Muscle layer of colon (tissue), 2 donors: ENCODE measurements around the gene TET1.
"Not testable (repeated sequence)": the region's sequence is repeated elsewhere in the genome, so short reads cannot be mapped to it uniquely, and the experiment has no call there.

ENCODE experiments used
- H3K27ac ChIP-seq: one replicate; pipeline ENCODE4 v1.7.0; 2013; ENCODE audit warnings: low read depth, mild to moderate bottlenecking, low read length, moderate library complexity
- H3K27me3 ChIP-seq, 2 donors: one replicate each; pipeline ENCODE4 v1.7.0; 2013; ENCODE audit warnings: low read length in 2 of 2, mild to moderate bottlenecking in 2 of 2; ENCODE audit not compliant: insufficient read depth in 2 of 2, control insufficient read depth in 1 of 2
- H3K36me3 ChIP-seq: one replicate; pipeline ENCODE4 v1.7.0; 2013; ENCODE audit warnings: mild to moderate bottlenecking, low read length; ENCODE audit not compliant: insufficient read depth
- H3K4me1 ChIP-seq: one replicate; pipeline ENCODE4 v1.7.0; 2013; ENCODE audit warnings: mild to moderate bottlenecking, low read length; ENCODE audit not compliant: insufficient read depth
- H3K4me3 ChIP-seq, 2 donors: one replicate each; pipeline ENCODE4 v1.7.0; 2013; ENCODE audit warnings: low read length in 2 of 2, low read depth in 1 of 2, mild to moderate bottlenecking in 1 of 2, moderate library complexity in 1 of 2
- H3K9ac ChIP-seq: one replicate; pipeline ENCODE4 v1.7.0; 2013; ENCODE audit warnings: low read length
- H3K9me3 ChIP-seq: one replicate; pipeline ENCODE4 v1.7.0; 2013; ENCODE audit warnings: mild to moderate bottlenecking, low read length
- donor health status: abdominal sarcoma.
- donor health status: Adenocarcinoma of cecum.

Gene TET1

DNA sequence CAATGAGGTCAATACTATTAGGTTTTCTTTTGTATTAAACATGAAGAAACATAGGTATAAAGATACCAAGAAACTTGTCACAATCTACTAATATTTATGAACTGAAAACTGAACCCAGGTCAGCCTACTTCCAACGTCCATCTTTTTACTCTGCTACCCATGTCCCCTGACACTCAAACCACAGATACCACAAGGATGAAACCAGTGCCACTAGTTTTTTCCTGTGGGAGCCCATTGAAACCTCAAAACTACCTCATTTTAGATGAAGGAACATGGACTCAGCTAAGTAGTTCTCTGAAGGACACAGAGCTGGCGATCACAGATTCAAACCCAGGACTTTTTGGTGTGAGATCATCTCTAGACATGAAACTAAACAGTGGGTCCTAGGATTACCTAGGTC, 6.8 kb downstream of the TET1 start:
- no peaks in the 10 kb centered on the region for H3K9me3 ChIP-seq
- no peaks in the 10 kb centered on the region for H3K27me3 ChIP-seq
- H3K4me1 ChIP-seq, result peaks cover 5% of the 10 kb centered on the region
- no peak overlapping the region for H3K27ac ChIP-seq
- no peak overlapping the region for H3K9ac ChIP-seq
- H3K4me3 ChIP-seq, result no peak overlapping the region
- H3K36me3 ChIP-seq, result no peaks in the 10 kb centered on the region

GRCh38 chr10:68572151-68572550, 12.0 kb downstream of the TET1 start:
- H3K9ac ChIP-seq, result no peak overlapping the region
- H3K27me3 ChIP-seq, result no peaks in the 10 kb centered on the region
- no peak overlapping the region for H3K4me3 ChIP-seq
- H3K4me1 ChIP-seq, result no peaks in the 10 kb centered on the region
- no peaks in the 10 kb centered on the region for H3K36me3 ChIP-seq
- no peak overlapping the region for H3K27ac ChIP-seq
- H3K9me3 ChIP-seq, result no peaks in the 10 kb centered on the region

DNA sequence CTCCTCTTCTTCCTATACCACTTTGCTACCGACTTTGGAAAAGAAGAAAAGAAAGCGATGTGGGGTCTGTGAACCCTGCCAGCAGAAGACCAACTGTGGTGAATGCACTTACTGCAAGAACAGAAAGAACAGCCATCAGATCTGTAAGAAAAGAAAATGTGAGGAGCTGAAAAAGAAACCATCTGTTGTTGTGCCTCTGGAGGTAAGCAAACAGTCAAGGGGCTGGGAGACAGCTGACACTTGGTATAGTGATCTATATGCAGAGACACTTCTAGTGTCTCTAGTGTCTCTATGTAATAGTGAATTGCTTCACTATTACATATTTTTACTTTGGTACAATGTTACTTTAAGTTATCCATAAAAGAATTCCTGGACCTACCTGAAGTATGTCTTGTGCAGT, 13.9 kb downstream of the TET1 start:
- no peaks in the 10 kb centered on the region for H3K36me3 ChIP-seq
- H3K4me1 ChIP-seq, result no peaks in the 10 kb centered on the region
- no peak overlapping the region for H3K27ac ChIP-seq
- H3K27me3 ChIP-seq, result no peaks in the 10 kb centered on the region
- no peak overlapping the region for H3K4me3 ChIP-seq
- no peak overlapping the region for H3K9ac ChIP-seq
- H3K9me3 ChIP-seq, result no peaks in the 10 kb centered on the region

GRCh38 chr10:68576118-68576517, 16.0 kb downstream of the TET1 start:
- Histone ChIP-seq H3K27ac (no peak overlapping the region), H3K4me3 (no peak overlapping the region), H3K9me3 (no peaks in the 10 kb centered on the region), H3K27me3 (no peaks in the 10 kb centered on the region), H3K9ac (no peak overlapping the region), H3K4me1 (no peaks in the 10 kb centered on the region), H3K36me3 (no peaks in the 10 kb centered on the region)

DNA sequence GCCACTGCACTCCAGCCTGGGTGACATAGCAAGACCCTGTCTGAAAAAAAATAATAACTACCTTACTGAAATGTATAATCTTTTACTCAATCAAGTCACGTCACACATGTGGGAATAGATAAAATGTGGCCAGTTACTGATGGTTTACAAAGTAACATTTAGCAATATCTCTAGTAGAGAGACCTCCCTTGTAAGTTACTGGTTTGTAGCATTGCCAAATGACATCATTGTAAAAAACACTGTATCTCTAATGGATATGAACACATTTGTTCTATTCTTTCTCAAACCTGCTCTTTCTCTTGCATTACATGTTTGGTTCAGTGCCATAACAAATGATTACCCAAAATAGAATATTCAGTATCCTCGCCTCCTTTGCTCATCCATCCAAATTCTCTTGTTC, 18.8 kb downstream of the TET1 start:
- H3K27ac ChIP-seq, result no peak overlapping the region
- no peaks in the 10 kb centered on the region for H3K36me3 ChIP-seq
- no peaks in the 10 kb centered on the region for H3K9me3 ChIP-seq
- H3K4me1 ChIP-seq, result no peaks in the 10 kb centered on the region
- no peak overlapping the region for H3K4me3 ChIP-seq
- no peak overlapping the region for H3K9ac ChIP-seq
- no peaks in the 10 kb centered on the region for H3K27me3 ChIP-seq

- H3K36me3 ChIP-seq, H3K9ac ChIP-seq, H3K4me3 ChIP-seq, H3K27me3 ChIP-seq, H3K27ac ChIP-seq, H3K4me1 ChIP-seq, H3K9me3 ChIP-seq: not testable (repeated sequence)
Measured at GRCh38 chr10:68584187-68584586, 24.1 kb downstream of the TET1 start.

DNA sequence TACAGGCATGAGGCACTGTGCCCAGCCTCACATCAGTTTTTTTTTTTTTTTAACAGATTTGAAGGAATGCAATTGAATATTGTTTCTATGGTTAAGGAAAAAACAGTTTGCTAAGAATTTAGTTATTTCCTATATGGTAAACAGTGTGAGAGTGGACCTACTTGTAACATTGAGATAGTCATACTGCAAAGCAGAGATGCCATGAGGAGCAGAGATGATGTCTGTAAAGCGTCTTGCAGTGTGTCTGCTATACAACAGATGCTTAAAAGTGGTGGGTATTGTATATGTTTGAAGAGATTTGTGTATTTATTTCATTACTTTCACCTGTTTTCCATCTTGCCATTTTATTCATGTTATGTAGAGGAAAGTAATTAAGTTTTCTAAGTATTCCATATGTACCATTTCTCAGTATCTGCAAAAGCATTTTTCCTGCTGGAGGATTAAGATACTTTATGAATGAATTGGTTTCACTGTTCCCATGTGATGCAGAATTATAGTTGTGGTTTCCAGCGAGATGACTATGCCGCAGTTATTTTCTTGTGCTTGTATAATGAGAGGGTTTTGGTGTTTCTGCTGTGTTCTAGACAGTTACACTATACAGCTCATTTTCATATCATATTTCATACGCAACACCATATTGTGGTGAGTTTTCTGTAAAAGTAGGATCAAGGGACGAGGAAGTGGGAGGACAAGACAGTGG, 26.6 kb downstream of the TET1 start:
- Histone ChIP-seq H3K9me3 (no peaks in the 10 kb centered on the region), H3K4me3 (no peak overlapping the region), H3K4me1 (no peaks in the 10 kb centered on the region), H3K27ac (no peak overlapping the region), H3K36me3 (no peaks in the 10 kb centered on the region), H3K27me3 (no peaks in the 10 kb centered on the region), H3K9ac (no peak overlapping the region)

DNA sequence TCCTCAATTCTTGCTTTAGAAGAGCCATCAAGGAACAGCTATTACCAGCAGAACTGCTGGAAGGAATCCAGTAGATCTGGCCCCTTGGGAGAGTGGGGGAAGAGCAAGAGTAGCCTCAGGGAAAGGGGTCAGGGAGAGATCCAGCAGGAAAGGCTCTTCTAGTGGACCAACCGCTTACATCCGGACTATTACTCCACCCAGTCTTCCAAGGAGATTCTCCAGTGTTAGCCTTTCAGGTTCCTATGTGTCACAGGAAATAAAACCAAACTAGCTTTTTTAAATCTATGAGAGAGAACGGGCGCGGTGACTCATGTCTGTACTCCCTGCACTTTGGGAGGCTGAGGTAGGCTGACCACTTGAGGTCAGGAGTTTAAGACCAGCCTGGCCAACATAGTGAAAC, 34.3 kb downstream of the TET1 start:
- Histone ChIP-seq H3K4me1 (peaks cover 4% of the 10 kb centered on the region), H3K27me3 (no peaks in the 10 kb centered on the region), H3K27ac (no peak overlapping the region), H3K4me3 (no peak overlapping the region), H3K9me3 (no peaks in the 10 kb centered on the region), H3K36me3 (no peaks in the 10 kb centered on the region), H3K9ac (no peak overlapping the region)

GRCh38 chr10:68595513-68595912, 35.4 kb downstream of the TET1 start:
- peaks cover 12% of the 10 kb centered on the region for H3K4me1 ChIP-seq
- H3K9me3 ChIP-seq, result no peaks in the 10 kb centered on the region
- H3K27me3 ChIP-seq, result no peaks in the 10 kb centered on the region
- no peak overlapping the region for H3K9ac ChIP-seq
- H3K4me3 ChIP-seq, result no peak overlapping the region
- no peaks in the 10 kb centered on the region for H3K36me3 ChIP-seq
- H3K27ac ChIP-seq, result no peak overlapping the region

DNA sequence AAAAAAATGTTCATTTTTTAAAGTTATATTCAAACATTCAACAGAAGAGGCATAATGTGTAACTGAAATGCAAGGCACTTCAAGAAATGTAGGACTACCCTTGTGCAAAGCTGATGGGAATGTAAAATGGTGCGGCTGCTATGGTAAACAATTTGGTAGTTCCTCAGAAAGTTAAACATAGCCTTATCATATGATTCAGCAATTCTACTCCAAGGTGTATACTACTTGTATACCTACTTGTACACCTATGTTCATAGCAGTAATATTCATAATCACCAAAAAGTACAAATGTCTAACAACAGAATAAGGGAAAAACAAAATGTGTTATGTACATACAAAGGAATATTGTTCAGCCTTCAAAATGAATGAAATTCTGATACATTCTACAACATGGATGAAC, 37.3 kb downstream of the TET1 start:
- Histone ChIP-seq H3K27ac (no peak overlapping the region), H3K9ac (no peak overlapping the region), H3K36me3 (no peaks in the 10 kb centered on the region), H3K9me3 (no peaks in the 10 kb centered on the region), H3K4me1 (peaks cover 28% of the 10 kb centered on the region), H3K27me3 (no peaks in the 10 kb centered on the region), H3K4me3 (no peak overlapping the region)

DNA sequence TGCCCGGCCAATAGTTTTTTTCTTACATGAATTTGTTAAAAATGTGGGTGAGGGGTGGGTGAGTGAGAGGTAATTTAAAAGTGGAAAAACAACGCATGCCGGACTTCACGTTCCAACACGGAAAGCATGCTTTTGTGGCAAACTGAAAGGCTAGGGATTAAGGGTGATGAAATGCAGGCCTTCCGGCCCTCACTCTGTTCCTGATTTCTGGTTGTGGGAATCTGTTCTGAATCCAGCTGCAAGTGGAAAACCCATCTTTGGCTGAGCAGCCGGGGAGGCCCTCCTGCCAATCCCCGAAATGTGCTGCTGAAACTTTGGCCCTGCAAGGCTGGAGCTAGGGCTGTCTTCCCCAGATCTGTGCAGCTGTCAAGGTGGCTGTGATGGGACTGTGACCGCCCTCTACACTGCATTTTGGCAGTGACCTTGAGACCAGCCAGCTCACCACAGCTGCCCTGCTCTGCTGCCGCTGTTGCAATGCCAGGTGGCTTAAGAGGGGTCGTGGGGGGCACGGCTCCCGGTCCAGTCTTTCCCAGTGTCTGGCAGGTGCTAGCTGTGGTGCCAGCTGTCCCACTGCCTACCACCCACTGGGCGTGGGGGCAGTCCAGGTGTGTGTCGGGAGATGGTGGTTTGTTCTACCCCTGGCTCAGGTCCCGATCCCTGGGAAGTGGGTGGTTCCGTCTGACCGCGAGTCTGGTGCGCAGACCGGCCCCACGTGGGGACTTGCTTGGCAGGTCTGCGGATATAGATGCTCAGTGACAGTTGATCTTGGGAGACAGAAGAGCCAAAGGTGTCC, 39.0 kb downstream of the TET1 start:
- H3K9me3 ChIP-seq, result no peaks in the 10 kb centered on the region
- H3K9ac ChIP-seq, result peak overlapping the region; percentile 15
- no peaks in the 10 kb centered on the region for H3K36me3 ChIP-seq

GRCh38 chr10:68599771-68600040, 39.6 kb downstream of the TET1 start:
- peaks cover 31% of the 10 kb centered on the region for H3K4me1 ChIP-seq
- no peaks in the 10 kb centered on the region for H3K36me3 ChIP-seq
- no peaks in the 10 kb centered on the region for H3K27me3 ChIP-seq
- H3K9me3 ChIP-seq, result no peaks in the 10 kb centered on the region
- peak overlapping the region; percentile 44 to 72 for H3K4me3 ChIP-seq
- H3K9ac ChIP-seq, result peak overlapping the region; percentile 15
- H3K27ac ChIP-seq, result peak overlapping the region; percentile 83

More for the DNA sequence above, 39.0 kb downstream of the TET1 start:
- Histone ChIP-seq H3K27me3 (no peaks in the 10 kb centered on the region), H3K4me1 (peaks cover 31% of the 10 kb centered on the region), H3K4me3 (peak overlapping the region; percentile 44 to 72), H3K27ac (peak overlapping the region; percentile 83)
